Measurements from ENCODE around the gene PSD2.

Gene PSD2

GRCh38 chr5:139763280-139763929 lies 32.2 kb upstream of the PSD2 start:
- DNase-seq (ENCODE audit: low read depth in 2 of 2), result no peak

DNA sequence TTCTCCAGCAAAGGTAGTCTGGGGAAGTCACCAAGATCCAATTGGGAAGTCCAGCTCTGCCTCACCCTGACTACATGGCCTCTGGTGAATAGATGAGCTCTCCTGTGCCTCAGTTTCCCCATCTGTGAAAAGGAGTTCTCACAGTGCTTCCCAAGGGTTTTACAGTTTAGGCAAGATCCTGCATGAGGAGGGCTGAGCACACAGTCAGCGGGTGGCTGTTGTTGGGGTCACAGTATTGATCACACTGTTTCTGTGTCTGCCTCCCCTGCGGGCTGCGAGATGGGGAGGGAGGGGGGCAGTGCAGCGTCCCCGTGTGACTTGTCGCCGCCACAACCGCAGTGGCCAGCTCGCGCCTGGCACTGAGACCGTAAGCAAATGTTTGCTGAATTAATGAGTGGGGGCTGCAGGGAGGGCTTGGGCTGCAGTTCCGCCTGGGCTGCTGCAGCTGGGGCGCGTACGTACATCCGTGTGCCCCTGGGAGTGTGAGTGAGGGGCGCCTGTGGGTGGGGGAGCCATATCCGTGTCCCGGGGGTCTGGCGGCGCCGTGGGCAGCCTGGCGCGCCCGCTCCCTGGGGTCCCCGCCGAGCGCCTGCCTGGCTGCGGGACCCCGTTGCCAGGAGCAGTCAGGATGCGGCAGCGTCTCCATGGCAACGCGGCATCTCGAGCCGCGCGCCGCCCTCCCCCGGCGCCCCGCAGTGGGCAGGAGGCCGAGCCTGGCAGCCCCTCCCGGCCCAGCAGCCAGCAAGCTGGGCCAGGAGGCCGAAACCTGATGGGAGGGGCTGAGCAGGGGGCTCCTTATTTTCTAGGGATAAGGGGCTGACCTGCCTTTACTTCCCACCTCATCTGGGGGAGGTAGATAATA lies 31.4 kb upstream of the PSD2 start:
- DNase-seq (ENCODE audit: low read depth in 2 of 2), result no peak

- no peak for DNase-seq (ENCODE audit: low read depth in 2 of 2)
Measured at GRCh38 chr5:139764886-139765408, 30.7 kb upstream of the PSD2 start.

- DNase-seq (ENCODE audit: low read depth in 2 of 2), result peak; percentile 82 to 83
Measured at GRCh38 chr5:139765409-139766217, 30.0 kb upstream of the PSD2 start.

- DNase-seq (ENCODE audit: low read depth in 2 of 2), result no peak
Measured at GRCh38 chr5:139767960-139768359, 27.6 kb upstream of the PSD2 start.

GRCh38 chr5:139768807-139769465 lies 26.7 kb upstream of the PSD2 start:
- DNase-seq (ENCODE audit: low read depth in 2 of 2), result no peak

DNA sequence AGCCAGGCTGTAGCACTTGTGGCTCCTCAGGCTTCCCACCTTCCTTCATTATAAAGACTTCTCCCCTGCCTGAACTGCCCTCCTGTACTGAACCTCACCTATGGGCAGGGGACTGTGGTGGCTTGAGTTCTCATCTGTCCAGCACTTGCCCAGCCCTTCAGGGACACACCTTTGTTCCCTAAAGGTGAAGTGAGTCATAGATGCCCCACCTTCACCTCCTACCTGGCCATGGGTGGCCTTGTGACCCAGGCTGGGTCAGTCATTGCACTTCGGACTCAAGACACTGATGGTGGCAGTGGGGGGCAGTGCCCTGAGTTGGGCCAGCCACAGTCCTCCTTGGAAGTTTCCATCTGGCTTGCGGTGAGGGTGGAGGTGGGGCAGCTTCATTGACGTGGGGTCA lies 26.1 kb upstream of the PSD2 start:
- DNase-seq (ENCODE audit: low read depth in 2 of 2), result no peak

- DNase-seq (ENCODE audit: low read depth in 2 of 2), result no peak
Measured at GRCh38 chr5:139770722-139771121, 24.9 kb upstream of the PSD2 start.

DNA sequence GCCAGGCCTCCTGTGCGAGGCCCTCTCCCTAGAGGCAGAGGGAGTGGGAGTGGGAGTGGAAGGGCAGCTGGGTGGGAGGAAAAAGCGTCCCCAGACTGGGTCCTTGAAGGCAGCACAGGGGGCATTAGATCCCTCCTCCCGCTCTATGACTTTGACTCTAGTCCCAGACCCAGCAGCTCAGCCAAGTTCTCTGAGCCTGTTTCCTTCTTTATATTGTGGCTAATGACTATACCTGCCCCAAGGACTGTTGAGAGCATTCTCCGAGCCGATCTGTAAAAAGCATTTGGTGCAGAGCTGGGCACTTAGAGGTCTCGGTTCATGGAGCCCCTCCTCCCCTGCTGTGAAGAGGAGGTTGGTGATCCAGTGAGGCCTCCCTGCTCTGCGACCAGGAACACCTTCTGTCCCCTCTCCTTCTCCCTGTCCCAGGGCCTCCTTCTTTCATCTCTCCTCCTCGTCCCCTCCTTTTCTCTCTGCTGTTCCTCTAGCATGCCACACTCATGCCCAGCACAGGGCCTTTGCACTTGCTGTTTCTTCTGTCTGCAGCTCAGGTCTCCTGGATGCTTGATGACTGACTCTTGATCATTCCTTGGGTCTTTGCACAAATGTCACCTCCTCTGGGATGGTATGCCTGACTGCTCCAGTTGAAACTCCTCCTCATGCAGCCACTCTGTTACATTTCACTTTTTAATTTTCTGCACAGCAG lies 23.4 kb upstream of the PSD2 start:
- DNase-seq (ENCODE audit: low read depth in 2 of 2), result no peak

- no peak for DNase-seq (ENCODE audit: low read depth in 2 of 2)
Measured at GRCh38 chr5:139772927-139773690, 22.5 kb upstream of the PSD2 start.

DNA sequence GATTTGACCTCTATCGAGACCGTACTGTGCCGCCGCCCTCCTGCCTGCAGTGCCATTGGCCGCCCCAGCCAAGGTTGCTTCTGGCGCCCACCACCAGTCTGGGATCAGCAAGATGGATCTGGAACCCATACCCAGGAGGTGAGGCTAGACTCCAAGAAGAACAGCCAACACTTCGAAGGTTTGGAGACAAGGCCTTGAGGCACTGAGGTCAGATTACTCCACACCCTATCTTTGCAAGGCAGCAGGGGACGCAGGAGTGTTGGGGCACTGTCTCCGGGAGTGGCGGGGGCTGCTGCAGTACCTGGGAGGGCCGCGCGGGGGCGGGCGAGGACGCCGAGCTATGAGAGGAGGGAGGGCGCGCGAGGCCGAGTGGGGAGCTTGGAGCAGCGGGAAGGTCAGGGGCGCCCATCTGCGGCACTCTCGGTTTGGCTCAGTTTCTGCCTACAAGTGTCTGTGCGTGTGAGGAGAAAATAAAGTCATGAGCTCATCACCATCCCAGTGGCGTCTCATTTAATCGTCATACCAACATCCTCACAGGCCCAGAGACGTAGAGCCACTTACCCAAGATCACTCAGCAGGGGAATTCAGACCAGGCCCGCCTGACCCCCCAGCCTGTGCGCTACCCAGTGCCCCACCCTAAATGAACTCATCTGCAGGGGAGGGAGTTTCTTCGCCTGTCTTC lies 20.5 kb upstream of the PSD2 start:
- peak; percentile 71 to 75 for DNase-seq (ENCODE audit: low read depth in 2 of 2)

DNA sequence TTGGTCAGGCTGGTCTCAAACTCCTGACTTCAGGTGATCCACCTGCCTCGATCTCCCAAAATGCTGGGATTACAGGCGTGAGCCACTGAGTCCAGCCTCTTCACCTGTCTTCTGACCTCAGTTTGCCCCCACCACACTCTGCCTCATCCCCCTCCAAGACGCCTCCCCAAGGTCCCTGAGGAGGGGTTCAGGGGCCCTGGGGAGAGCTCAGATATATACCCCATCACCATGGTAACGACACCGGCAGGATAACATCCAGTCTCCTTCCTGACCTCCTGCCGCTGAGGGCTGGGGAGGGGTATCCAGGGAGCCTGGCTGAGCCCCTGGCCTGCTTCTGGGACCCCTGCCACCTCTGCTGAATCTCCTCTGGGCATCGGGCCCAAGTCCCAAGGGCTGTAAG lies 19.7 kb upstream of the PSD2 start:
- DNase-seq (ENCODE audit: low read depth in 2 of 2), result no peak

DNA sequence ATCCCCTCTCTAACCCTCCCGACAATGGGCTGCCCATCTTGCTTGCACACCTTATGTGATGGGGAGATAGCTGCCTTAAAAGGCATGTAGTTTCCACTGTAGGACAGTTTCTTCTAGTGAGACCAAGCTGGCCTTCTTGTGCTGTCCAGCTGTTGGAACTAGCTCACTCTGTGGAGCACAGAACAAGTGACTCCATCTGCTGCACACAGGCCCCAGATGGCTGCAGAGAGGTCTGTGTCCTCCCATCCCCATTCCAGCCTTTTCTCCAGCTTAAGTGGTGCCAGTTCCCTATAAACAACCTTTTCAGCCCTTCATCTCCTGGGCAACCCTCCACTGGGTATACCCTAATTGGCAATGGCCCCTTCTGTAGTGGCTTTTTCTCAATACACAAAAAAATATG lies 18.7 kb upstream of the PSD2 start:
- DNase-seq (ENCODE audit: low read depth in 2 of 2), result no peak

DNA sequence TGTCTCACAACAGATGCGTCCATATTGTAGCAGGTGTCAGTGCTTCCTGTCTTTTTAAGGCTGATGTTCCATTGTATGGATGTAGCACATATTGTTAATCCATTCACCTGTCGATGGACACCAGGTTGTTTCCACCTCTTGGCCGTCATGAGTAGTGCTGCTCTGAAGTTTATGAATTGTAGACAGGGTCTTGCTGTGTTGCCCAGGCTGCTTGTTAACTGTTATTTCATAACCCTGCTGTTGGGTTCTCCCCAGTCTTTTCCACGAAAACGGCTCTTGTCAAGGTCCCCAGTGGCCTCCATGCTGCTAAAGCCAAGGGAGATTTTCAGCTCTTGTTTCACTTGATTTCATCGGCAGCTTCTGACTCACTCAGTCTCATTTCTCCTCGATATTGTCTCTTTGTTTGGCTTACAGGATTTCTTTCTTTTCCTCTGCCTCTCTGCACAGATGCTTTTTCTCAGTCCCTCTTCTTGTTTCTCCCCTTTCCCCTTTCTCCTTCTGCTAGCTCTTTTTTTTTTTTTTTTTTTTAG lies 12.1 kb upstream of the PSD2 start:
- DNase-seq (ENCODE audit: low read depth in 2 of 2), result no peak

GRCh38 chr5:139784488-139784887 lies 11.1 kb upstream of the PSD2 start:
- DNase-seq (ENCODE audit: low read depth in 2 of 2), result no peak

GRCh38 chr5:139787257-139787567 lies 8.4 kb upstream of the PSD2 start:
- DNase-seq (ENCODE audit: low read depth in 2 of 2), result no peak

- DNase-seq (ENCODE audit: low read depth in 2 of 2), result peak; percentile 84 to 89
Measured at GRCh38 chr5:139787568-139788293, 7.9 kb upstream of the PSD2 start.

GRCh38 chr5:139788294-139788910 lies 7.2 kb upstream of the PSD2 start:
- no peak for DNase-seq (ENCODE audit: low read depth in 2 of 2)
